ENCODE data around the gene PRCD. TPM values are rescaled to one million over a fixed set of nuclear protein-coding genes. Genes with fewer than 3 reads are reported as not detected.
"Not testable (repeated sequence)": the region's sequence is repeated elsewhere in the genome, so short reads cannot be mapped to it uniquely, and the experiment has no call there.

Gene PRCD
- total and polyA plus RNA-seq, 5 donors from 2014 or later, result 0.52 TPM; not detected in 4

DNA sequence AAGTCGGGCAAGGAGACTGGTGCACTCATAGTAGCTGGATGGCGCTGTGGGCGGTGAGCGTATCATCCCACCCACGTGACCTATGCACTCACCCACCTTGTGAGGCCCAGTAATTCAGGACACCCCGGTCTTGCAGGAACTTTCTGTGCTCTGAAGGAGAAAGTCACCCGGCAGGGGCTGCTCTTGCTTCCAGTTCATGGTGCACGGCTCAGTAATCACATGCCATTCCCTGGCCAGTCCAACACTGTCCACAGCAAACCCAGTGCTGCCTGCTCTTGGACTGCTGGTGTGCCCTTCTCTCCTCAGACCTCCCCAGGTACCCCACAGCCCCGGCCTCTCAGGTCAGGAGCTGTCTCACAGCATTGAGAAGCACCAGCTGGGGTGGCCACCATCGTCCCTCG lies 22.2 kb upstream of the PRCD start:
- Histone ChIP-seq H3K36me3 (ENCODE audit: control insufficient read depth, insufficient read depth, low read length) (no peaks in the 10 kb centered on the region), H3K4me3 (ENCODE audit: low read depth, low read length) (no peak overlapping the region), H3K27ac (ENCODE audit: insufficient read depth, low read length, poor library complexity, severe bottlenecking) (no peak overlapping the region), H3K27me3 (ENCODE audit: control insufficient read depth, insufficient read depth, low read length) (no peaks in the 10 kb centered on the region), H3K9me3 (ENCODE audit: control insufficient read depth in 2 of 2, low read length in 2 of 2) (no peaks in the 10 kb centered on the region), H3K4me1 (ENCODE audit: control insufficient read depth, insufficient read depth, low read length, poor library complexity, severe bottlenecking) (peaks cover 29% of the 10 kb centered on the region)
- peak overlapping the region; percentile 63 to 85 (median 79) for H3K27ac Mint-ChIP-seq
- H3K27me3 Mint-ChIP-seq, result peaks cover 4% of the 10 kb centered on the region
- ATAC-seq (ENCODE audit: low read depth in 2 of 2) (no peak), DNase-seq (no peak)
- no peaks in the 10 kb centered on the region for H3K9me3 Mint-ChIP-seq
- peak overlapping the region in 1 of 4 donors; percentile 42 for H3K4me3 Mint-ChIP-seq
- H3K36me3 Mint-ChIP-seq, result no peaks in the 10 kb centered on the region
- peaks cover 0 to 45% (median 15%) of the 10 kb centered on the region in 4 donors for H3K4me1 Mint-ChIP-seq

DNA sequence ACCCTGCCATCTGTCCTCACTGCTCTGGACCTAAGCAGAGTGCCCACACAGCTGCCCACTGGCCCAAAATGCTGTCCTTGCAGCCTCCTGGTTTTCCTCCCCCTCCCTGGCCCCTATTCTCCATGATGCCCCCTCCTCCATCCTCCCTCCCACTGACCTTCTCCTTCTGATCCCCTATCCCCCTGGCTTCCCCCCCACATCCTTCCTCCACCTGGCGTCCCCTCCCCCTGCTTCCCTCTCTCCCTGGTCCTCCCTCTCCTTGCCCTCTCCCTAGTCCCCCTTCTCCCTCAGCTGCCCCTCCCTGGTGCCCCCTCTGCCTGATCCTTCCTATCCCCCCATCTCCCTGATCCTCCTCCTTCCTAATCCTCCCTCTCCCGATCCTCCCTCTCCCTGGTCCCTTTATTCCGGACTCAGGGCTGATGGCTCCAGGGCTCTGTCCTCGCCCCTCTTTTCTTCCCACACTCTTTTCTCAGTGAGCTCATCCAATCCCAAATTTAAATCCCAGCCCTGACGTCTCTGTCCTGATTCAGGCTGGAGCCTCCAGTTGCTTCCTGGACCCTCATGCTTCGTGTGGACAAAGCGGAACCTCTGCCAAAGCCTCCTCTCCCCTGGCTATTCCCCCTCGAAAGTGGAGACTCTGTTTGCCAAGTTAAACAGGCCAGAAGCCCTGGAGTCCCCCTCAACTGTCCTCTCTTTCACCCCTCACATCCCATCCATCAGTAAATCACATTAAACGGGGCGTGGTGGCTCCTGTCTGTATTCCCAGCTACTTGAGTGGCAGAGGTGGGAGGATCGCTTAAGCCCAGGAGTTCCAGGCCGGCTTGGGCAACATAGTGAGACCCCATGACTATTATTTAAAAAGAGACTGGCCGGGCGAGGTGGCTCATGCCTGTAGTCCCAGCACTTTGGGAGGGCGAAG lies 20.5 kb upstream of the PRCD start:
- H3K4me3 Mint-ChIP-seq, result peak overlapping the region in 1 of 4 donors; percentile 80
- H3K27ac ChIP-seq (ENCODE audit: insufficient read depth, low read length, poor library complexity, severe bottlenecking), result no peak overlapping the region
- no peaks in the 10 kb centered on the region for H3K9me3 Mint-ChIP-seq
- no peaks in the 10 kb centered on the region for H3K36me3 Mint-ChIP-seq
- no peak overlapping the region for H3K4me3 ChIP-seq (ENCODE audit: low read depth, low read length)
- no peaks in the 10 kb centered on the region for H3K27me3 ChIP-seq (ENCODE audit: control insufficient read depth, insufficient read depth, low read length)
- peaks cover 9% of the 10 kb centered on the region for H3K27me3 Mint-ChIP-seq
- no peaks in the 10 kb centered on the region for H3K9me3 ChIP-seq (ENCODE audit: control insufficient read depth in 2 of 2, low read length in 2 of 2)
- DNase-seq (no peak), ATAC-seq (ENCODE audit: low read depth in 2 of 2) (no peak)
- peaks cover 0 to 44% (median 16%) of the 10 kb centered on the region in 4 donors for H3K4me1 Mint-ChIP-seq
- H3K36me3 ChIP-seq (ENCODE audit: control insufficient read depth, insufficient read depth, low read length), result no peaks in the 10 kb centered on the region
- H3K4me1 ChIP-seq (ENCODE audit: control insufficient read depth, insufficient read depth, low read length, poor library complexity, severe bottlenecking), result peaks cover 31% of the 10 kb centered on the region
- H3K27ac Mint-ChIP-seq, result peak overlapping the region; percentile 79 to 81 (median 79)

DNA sequence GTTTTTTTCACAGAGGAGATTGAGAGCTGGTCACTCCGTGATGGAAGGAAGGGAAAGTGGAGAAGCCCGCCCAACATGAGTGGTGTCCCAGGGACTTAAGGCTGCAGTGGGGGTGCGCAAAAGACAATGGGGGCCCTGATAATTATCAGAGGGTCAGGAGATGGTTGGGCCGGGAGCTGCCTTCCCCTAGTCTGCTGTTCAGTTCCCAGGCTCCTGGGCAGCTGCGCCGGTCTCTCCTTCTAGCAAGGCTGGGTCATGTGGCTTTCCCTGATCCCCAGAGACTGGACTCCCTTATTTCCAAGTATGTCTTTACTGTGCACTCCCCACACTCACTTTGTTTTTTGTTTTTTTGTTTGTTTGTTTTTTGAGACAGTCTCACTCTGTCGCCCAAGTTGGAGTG lies 18.6 kb upstream of the PRCD start:
- ATAC-seq (ENCODE audit: low read depth in 2 of 2), result no peak
- no peaks in the 10 kb centered on the region for H3K27me3 ChIP-seq (ENCODE audit: control insufficient read depth, insufficient read depth, low read length)
- Mint-ChIP-seq H3K9me3 (peaks cover 0 to 3% (median 0%) of the 10 kb centered on the region in 7 donors), H3K4me3 (no peak overlapping the region), H3K36me3 (no peaks in the 10 kb centered on the region), H3K4me1 (peaks cover 0 to 30% (median 11%) of the 10 kb centered on the region in 4 donors), H3K27me3 (peaks cover 9% of the 10 kb centered on the region), H3K27ac (no peak overlapping the region)
- no peak overlapping the region for H3K27ac ChIP-seq (ENCODE audit: insufficient read depth, low read length, poor library complexity, severe bottlenecking)
- no peaks in the 10 kb centered on the region for H3K9me3 ChIP-seq (ENCODE audit: control insufficient read depth in 2 of 2, low read length in 2 of 2)
- no peak for DNase-seq
- no peaks in the 10 kb centered on the region for H3K36me3 ChIP-seq (ENCODE audit: control insufficient read depth, insufficient read depth, low read length)
- H3K4me1 ChIP-seq (ENCODE audit: control insufficient read depth, insufficient read depth, low read length, poor library complexity, severe bottlenecking), result peaks cover 12% of the 10 kb centered on the region
- H3K4me3 ChIP-seq (ENCODE audit: low read depth, low read length), result no peak overlapping the region

DNA sequence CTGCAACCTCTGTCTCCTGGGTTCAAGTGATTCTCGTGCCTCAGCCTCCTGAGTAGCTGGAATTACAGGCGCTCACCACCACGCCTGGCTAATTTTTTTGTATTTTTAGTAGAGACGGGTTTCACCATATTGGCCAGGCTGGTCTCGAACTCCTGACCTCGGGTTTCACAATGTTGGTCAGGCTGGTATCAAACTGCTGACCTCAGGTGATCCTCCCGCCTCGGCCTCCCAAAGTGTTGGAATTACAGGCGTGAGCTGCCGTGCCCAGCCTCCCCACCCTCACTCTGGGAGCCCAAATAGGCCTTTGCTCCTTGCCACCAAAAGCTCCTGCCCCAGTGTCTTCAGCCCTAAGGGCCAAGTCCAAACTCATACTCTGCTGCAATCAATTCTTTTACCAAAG lies 18.2 kb upstream of the PRCD start:
- H3K9me3 ChIP-seq (ENCODE audit: control insufficient read depth in 2 of 2, low read length in 2 of 2); H3K4me3 Mint-ChIP-seq; DNase-seq; H3K4me1 ChIP-seq (ENCODE audit: control insufficient read depth, insufficient read depth, low read length, poor library complexity, severe bottlenecking); ATAC-seq (ENCODE audit: low read depth in 2 of 2); H3K36me3 Mint-ChIP-seq; H3K27ac Mint-ChIP-seq; H3K36me3 ChIP-seq (ENCODE audit: control insufficient read depth, insufficient read depth, low read length); H3K27ac ChIP-seq (ENCODE audit: insufficient read depth, low read length, poor library complexity, severe bottlenecking); H3K27me3 ChIP-seq (ENCODE audit: control insufficient read depth, insufficient read depth, low read length); H3K9me3 Mint-ChIP-seq; H3K27me3 Mint-ChIP-seq; H3K4me3 ChIP-seq (ENCODE audit: low read depth, low read length): not testable (repeated sequence)
- peaks cover 0 to 27% (median 9%) of the 10 kb centered on the region in 4 donors for H3K4me1 Mint-ChIP-seq

DNA sequence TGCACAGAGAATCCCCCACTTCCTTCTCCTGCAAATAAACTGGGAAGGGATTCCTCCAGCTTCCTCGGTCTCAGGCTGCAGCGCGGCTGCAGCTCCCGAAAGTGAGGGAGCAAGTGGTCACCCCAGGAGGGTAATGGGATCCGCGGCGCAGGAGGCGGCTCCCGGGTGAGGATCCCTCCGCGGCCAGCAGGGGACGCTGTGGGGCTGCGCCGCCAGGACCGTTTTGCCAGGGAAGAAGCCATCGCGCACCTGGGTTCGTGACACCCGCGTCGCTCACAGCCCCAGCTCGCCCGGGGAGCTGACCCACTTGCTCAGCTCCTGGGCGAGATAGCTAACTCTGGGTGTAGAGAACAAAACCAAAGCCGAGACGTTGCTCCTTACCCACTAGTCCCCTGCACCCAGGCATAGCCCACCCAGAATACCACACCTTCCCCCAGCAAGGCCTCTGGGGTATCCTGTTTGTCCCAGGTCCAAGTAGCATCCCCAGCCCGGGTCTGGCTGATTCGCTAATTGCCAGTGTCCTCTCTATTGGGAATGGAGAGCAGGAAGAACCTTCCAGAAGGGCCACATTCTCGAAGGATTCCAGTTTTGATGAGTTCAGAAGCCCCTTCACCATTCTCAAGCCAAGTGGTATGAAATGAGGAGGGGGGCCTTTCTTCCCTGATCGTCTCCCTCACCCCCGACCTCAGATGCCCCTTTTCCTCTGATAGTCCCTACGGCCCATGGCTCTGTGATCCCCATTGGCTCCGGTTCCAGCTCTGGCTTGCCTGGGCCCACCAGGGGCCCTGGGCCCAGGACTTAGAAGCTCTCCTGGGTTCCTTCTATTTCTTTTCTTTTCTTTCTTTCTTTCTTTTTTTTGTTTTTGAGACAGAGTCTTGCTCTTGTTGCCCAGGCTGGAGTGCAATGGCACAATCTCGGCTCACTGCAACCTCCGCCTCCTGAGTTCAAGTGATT lies 16.5 kb upstream of the PRCD start:
- H3K4me1 ChIP-seq (ENCODE audit: control insufficient read depth, insufficient read depth, low read length, poor library complexity, severe bottlenecking), result peaks cover 20% of the 10 kb centered on the region
- peak; percentile 76 to 82 for ATAC-seq (ENCODE audit: low read depth in 2 of 2)
- no peaks in the 10 kb centered on the region for H3K36me3 ChIP-seq (ENCODE audit: control insufficient read depth, insufficient read depth, low read length)
- peak overlapping the region in 1 of 4 donors; percentile 57 for H3K4me3 Mint-ChIP-seq
- H3K4me1 Mint-ChIP-seq, result peaks cover 0 to 29% (median 11%) of the 10 kb centered on the region in 4 donors
- H3K27ac Mint-ChIP-seq, result peak overlapping the region in 2 of 3 donors; percentile 75 to 91
- no peaks in the 10 kb centered on the region for H3K36me3 Mint-ChIP-seq
- DNase-seq, result peak; percentile 67 to 77 (median 76)
- H3K9me3 Mint-ChIP-seq, result peaks cover 0 to 3% (median 0%) of the 10 kb centered on the region in 7 donors
- no peak overlapping the region for H3K4me3 ChIP-seq (ENCODE audit: low read depth, low read length)
- H3K9me3 ChIP-seq (ENCODE audit: control insufficient read depth in 2 of 2, low read length in 2 of 2), result no peaks in the 10 kb centered on the region
- H3K27ac ChIP-seq (ENCODE audit: insufficient read depth, low read length, poor library complexity, severe bottlenecking), result no peak overlapping the region
- H3K27me3 ChIP-seq (ENCODE audit: control insufficient read depth, insufficient read depth, low read length), result no peaks in the 10 kb centered on the region
- peaks cover 9% of the 10 kb centered on the region for H3K27me3 Mint-ChIP-seq

DNA sequence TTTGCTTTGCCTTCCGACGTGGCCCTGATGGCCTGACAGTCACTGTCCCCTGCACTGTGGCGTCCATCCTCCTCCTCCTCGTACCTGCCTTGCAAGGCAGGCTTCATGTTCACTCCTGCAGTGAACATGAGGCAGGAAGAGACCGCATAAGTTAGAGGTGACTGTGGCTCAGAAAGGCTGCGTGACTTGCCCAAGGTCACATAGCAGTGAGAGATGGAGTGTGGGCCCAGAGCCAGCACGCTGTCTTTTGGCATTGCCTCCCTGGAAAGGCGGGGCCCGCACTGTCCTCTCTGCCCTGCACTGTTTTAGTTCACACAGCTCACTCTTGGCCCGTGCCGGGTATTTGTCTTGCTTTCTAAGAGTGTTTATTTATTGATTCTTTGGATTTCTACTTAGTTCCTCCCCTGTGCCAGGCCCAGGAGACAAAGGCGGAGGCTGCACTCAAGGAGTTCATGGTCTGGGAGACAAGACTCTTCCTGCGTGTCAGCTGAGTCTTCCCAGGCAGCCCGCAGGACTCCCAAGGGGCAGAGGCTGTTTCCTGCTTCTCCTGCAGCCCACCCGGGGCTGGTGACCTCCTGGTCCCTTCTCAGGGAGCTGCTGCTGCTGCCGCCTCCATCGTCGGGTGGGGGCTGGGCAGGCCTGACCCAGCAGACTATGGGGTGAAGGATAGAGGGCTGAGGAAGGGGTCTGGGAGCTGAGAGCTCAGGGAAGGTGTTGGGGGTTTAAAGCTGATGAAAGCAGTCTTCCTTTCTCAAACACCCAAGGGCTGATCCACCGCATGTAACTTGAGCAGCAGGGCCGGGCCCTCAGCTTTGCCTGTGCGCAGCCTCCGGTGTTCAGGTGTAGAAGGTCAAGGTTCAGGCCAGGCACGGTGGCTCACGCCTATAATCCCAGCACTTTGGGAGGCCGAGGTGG lies 15.0 kb upstream of the PRCD start:
- Histone ChIP-seq H3K27me3 (ENCODE audit: control insufficient read depth, insufficient read depth, low read length) (no peaks in the 10 kb centered on the region), H3K36me3 (ENCODE audit: control insufficient read depth, insufficient read depth, low read length) (no peaks in the 10 kb centered on the region), H3K27ac (ENCODE audit: insufficient read depth, low read length, poor library complexity, severe bottlenecking) (no peak overlapping the region), H3K4me1 (ENCODE audit: control insufficient read depth, insufficient read depth, low read length, poor library complexity, severe bottlenecking) (peaks cover 28% of the 10 kb centered on the region), H3K9me3 (ENCODE audit: control insufficient read depth in 2 of 2, low read length in 2 of 2) (no peaks in the 10 kb centered on the region), H3K4me3 (ENCODE audit: low read depth, low read length) (no peak overlapping the region)
- Mint-ChIP-seq H3K27ac (peak overlapping the region in 1 of 3 donors; percentile 22), H3K4me1 (peaks cover 0 to 34% (median 11%) of the 10 kb centered on the region in 4 donors), H3K36me3 (no peaks in the 10 kb centered on the region), H3K9me3 (peaks cover 0 to 3% (median 0%) of the 10 kb centered on the region in 7 donors), H3K4me3 (peak overlapping the region in 1 of 4 donors; percentile 83), H3K27me3 (peaks cover 9% of the 10 kb centered on the region)
- DNase-seq, result no peak
- ATAC-seq (ENCODE audit: low read depth in 2 of 2), result no peak

DNA sequence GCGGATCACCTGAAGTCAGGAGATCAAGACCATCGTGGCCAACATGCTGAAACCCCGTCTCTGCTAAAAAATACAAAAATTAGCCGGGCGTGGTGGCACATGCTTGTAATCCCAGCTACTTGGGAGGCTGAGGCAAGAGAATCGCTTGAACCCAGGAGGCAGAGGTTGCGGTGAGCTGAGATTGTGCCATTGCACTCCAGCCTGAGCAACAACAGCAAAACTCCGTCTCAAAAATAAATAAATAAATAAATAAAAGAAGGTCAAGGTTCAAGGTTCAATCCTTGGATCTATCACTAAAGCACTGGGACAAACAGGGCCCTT lies 14.4 kb upstream of the PRCD start:
- not testable (repeated sequence) for H3K27me3 Mint-ChIP-seq; H3K9me3 ChIP-seq (ENCODE audit: control insufficient read depth in 2 of 2, low read length in 2 of 2); H3K4me3 ChIP-seq (ENCODE audit: low read depth, low read length); DNase-seq; H3K36me3 Mint-ChIP-seq; H3K9me3 Mint-ChIP-seq; H3K27ac Mint-ChIP-seq; H3K36me3 ChIP-seq (ENCODE audit: control insufficient read depth, insufficient read depth, low read length); H3K4me3 Mint-ChIP-seq; H3K27me3 ChIP-seq (ENCODE audit: control insufficient read depth, insufficient read depth, low read length); ATAC-seq (ENCODE audit: low read depth in 2 of 2); H3K27ac ChIP-seq (ENCODE audit: insufficient read depth, low read length, poor library complexity, severe bottlenecking)
- H3K4me1 ChIP-seq (ENCODE audit: control insufficient read depth, insufficient read depth, low read length, poor library complexity, severe bottlenecking), result peaks cover 28% of the 10 kb centered on the region
- peaks cover 0 to 39% (median 11%) of the 10 kb centered on the region in 4 donors for H3K4me1 Mint-ChIP-seq
